GM10847 (cell line): ENCODE measurements around the gene GDI2.
A peak's percentile ranks its signal among the peaks of the same experiment; 100 is the strongest.

Experiments used
- POLR2A ChIP-seq: IDR thresholded peaks from 2 replicates; pipeline ENCODE4 v1.6.1; 2011; ENCODE audit not compliant: insufficient read length; ENCODE audit errors: extremely low read depth

Gene GDI2

DNA sequence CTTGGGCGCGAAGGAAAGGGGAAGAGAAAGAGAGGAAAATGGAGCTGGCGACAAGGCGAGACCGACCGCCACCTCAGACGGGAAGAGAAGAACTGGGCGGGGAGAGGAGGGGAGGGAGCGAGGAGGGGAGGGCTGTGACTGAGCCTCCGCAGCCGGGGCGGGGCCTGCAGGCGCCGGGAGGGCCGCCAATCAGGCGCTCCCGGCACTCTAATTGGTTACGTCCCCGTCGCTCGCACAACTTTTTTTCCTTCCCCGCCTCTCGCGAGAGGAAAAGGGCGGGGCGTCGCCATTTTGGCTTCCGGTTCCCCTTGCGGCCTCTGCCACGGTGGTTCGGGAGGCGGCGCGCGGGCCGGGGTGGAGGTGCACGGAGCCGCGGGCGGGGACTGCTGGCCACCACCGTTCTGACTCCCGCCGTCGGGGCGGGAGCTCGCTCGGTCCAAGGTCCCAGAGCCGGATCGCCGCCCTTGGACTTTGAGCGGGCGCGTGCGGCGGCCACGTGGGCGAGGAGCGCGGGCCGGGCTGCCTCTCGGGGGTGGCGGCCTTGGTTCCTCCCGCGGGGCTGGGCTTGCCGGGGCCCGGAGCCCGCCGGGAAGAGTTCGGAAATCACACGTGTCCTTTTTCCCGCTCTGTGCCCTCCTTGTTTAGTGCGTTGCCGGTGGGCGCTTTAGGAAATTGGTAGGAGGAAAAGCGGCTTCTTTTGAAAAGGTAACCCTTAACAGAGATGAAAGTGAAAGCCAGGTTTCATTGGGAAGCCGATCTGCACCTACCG lies at the start of gene GDI2:
TSS of gene GDI2 (minus strand) at position 94 of the 769 bp plus-strand sequence. CDS start 176 bp downstream, outside the sequence.
- peak; percentile 85 for TF ChIP-seq POLR2A

DNA sequence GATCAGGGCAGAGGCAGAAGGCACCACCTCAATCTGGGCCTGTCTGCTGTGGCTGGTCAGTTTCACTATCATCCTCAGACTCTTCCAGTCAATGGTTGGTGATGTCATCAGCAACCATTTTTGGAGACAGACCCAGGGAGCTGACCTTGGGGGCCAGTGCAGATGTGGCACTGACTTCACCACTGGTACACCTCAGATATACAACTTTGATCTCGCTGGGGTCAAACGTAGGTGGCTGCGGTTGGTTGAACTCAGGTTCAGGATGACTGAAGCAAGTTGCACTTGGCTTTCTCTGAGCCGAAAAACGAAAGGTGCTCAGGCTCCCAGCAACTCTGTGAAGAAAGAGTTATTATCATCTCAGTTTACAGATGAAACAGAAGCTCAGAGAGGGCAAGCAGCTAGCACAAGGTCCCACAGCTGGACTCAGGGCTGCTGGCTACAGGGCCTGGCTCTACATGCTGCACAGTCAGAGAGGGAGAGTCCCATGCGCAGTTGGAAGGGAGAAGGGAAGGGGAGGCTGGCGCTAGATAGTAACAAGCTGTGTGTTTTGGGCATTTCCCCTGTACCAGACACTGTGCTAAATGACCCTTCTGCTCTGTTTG lies 49.2 kb upstream of the GDI2 start:
- no peak for TF ChIP-seq POLR2A

DNA sequence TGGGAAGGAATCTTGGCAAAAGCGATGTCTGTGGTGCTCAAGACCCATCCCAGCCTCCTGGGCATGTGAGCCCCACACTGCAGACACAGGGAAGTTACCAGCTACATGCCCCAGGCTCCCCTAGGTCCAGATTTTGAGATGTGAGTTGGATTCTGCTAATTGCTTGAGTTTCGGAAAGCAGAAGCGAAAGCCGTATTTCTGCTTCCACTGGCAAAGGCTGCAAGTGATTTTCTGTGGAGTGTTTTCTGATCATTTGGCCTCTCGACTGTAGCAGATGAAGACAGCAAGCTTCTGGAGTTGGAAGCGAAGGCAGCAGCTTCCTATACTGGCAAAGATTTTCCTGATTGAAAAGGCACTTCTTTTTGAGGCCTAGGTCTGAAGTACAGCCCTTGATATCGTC lies 46.8 kb upstream of the GDI2 start:
- TF ChIP-seq POLR2A: no peak

DNA sequence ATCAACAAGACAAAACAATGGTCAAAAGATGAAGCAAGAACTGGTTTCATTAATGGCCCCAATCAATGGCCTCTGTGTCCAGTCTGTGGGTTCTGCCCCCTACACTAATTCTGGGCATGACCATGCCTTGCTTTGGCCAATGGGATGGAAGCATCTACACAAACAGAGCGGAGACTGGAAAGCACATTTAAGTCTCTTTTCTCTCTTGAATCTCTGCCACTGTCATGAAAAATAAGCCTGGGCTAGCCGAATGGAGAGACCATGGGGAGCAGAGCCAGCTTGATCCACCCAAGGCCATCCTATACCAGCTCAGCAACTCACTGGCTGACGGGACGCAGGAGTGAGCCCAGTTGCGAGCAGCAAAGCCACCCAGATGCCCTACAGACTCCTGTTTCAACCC lies 45.6 kb upstream of the GDI2 start:
- no peak for TF ChIP-seq POLR2A

DNA sequence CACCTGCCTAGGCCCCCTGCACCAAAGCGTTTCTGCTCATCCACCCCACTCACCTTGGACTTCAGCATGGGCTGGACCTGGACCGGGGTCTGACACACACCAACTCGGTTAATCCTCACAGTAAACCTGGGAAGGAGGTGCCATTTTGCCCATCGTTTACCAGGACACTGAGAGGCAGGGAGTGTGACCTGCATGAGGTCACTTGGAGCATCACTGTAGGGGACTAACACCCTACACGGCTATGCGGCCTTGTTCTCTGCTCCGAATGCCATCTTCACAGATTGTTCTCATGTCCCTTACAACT lies 43.4 kb upstream of the GDI2 start:
- no peak for TF ChIP-seq POLR2A

DNA sequence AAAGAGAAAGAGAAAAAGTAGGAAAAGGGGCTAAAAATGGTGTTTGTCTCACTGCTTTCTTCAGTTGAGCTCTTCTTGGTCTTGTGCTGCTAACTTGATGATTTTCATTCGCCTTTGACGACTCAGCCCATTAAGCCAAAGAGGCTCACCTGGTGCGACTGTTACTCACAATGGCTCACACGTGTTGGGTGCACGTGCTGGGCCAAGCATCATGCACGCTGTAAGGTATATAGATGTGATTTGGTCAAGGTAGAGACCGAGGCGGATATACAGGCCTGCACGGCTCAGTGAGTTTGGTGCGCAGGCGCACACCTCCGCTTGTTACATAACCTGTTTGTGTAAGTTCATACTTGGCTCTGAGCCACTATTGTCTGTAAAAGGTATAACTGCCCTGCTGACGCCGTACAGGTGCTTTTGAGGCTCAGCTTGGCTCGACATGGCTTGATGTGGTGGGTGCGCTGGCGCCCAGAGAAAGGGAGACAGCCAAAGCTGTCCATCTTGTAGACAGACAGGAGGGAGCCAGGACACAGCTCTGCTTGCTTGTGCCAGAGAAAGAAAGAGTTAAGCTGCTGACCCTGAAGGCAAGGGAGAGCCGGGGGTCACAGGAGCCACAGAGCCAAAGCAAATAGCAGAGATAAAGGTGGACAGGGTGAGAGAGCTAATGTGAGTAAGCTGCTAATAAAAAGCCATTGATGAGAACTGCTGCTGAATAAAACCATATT lies 42.9 kb upstream of the GDI2 start:
- no peak for TF ChIP-seq POLR2A

DNA sequence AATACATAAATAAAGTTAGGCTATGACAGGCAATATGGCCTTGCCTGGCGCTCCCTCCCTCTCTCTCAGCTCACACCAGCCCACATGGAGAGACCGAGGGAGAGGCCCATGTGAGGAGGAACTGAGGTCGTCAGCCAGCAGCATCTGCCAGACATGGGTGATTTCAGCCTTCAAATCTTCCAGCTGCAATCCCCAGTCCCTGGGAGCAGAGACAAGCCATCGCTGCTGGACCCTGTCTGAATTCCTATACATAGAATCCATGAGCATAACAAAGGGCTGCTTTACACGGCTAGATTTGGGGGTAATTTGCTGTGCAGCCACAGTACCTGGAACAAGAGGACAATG lies 40.9 kb upstream of the GDI2 start:
- TF ChIP-seq POLR2A: no peak

DNA sequence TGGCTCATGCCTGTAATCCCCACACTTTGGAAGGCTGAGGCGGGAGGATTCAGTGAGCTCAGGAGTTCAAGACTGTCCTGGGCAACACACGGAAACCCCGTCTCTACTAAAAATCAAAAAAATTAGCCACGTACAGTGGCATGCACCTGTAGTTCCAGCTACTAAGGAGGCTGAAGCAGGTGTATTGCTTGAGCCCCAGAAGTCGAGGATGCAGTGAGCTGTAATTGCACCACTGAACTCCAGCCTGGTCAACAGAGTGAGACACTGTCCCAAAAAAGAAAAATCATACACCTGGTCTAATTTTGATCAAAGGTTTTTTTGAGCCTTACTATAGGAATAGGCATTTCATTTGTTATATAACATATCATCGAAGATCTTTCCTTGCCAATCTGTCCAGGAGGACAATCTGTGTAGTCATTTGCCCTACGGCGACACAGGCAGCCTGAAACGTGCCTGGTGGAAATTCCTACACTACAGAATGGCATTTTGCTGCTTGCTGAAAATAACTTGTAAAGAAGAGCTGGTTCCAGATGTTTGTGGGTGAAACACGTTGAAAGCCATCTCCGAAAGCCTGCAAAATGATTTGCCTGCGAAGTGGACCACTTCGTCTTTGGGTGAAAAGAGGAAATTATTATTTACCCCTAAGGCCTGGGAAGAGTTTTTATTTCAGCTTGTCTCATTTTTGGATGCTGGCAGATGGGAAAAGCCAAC lies 31.3 kb upstream of the GDI2 start:
- no peak for TF ChIP-seq POLR2A

DNA sequence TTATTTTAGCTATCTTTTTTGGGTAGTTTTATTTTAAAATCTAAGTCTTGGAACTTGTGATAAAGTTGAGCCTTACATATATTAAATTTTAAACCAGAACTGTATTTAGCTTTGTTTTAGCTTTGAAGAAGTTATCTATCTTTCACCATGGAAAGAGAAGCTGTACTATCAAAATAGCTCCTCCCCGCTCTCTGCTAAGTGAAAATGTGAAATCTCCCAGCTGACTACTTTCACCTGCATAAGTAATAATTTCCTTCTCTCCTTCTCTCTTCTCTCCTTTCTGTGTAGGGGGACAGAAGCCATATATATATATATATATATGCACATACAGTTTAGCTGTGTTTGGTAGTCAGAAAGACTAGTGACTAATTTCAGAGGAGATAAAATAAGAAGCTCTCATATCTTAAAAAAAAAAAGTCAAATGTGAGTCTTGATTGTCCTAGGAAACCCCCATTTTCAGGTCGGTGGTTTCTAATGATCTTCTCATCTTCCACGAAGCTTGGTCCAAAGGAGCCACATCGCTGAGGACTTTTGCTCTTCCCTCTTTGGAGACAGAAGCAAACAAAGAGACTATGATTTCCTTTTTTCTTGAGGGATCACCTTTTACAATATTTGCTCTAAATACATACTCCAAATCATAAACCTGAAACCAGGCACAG lies 30.6 kb upstream of the GDI2 start:
- TF ChIP-seq POLR2A: no peak

DNA sequence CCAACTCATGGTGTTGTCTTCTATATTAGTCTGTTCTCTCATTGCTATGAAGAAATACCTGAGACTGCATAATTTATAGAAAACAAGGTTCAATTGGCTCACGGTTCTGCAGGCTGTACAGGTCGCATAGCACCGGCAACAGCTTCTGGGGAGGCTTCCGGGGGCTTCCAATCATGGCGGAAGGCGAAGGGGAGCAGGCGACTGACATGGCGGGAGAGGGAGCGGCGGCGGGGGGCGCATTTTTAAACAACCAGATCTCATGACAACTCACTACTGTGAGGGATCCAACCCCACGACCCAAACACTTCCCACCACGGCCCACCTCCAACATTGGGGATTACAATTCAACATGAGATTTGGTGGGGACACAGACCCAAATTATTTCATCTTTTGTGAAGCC lies 28.7 kb upstream of the GDI2 start:
- TF ChIP-seq POLR2A: no peak

DNA sequence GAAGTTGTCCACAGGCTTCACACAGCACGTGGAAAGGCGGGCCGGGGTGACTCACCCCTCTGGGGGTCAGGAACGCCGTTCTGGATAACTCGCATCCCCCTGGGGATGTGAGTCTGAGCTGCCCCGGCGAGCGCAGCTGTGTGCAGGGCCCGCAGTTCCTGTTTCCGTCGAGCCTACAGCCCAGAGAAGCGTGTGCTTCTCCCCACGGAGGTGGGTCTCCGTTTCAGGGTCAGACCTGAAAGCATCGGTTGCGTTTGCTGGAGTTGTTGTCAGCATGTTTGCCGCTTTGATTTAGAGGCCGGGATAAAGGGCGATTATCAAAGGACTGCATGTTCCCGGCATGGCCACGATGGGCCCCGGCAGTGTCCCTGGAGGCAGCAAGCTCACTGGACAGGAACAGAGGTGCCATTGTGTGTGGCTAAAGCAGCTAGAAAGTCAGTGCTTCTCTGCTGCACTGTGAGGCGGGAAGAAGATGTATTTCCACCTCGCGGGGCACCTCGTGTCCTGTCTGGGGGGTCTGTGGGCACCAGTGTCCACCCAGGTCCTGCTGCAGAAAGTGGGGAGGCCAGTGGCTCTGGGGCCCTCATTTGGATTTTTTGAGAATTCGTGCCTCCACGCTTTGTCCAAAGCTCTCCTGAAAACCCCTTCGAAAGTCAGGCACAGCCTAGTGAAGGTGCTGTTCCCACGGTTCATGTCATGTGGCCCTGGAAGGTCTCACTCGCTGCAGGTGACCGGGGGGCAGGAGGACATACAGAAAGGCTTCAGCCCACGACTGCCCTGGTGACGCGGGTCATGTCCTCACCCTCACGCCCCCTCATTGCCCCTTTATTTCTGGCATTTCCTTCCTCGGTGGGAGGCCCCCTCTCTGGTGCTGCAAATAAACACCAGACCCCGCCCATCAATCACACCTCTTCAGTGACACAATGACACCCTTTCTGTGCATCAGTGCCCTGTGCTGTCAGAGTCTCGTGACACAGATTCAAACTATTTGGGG lies 27.4 kb upstream of the GDI2 start:
- TF ChIP-seq POLR2A: peak; percentile 58

DNA sequence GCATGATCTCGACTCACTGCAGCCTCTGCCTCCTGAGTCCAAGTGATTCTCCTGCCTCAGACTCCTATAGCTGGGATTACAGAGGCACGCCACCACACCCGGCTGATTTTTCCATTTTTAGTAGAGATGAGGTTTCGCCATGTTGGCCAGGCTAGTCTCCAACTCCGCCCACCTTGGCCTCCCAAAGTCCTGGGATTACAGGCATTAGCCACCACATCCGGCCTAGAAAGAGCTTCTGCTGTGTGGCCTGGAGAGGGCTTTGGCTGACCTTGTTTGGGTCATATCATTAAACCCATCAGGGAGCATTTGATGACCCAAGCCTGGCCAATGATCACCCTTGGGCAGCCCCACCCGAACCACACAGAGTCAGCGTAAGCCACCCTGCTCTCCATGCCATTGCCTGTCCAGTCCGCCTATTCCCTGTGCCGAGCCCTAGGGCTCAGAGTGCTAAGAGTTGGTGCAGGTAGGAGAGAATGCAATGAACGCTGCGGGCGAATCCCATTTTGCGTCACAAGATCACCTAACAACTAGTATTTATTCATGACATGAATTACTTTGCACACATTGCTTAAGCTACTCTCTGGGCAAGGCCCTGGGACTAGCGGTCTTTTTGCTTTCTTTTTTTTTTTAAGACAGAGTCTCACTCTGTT lies 22.3 kb upstream of the GDI2 start:
- TF ChIP-seq POLR2A: no peak

DNA sequence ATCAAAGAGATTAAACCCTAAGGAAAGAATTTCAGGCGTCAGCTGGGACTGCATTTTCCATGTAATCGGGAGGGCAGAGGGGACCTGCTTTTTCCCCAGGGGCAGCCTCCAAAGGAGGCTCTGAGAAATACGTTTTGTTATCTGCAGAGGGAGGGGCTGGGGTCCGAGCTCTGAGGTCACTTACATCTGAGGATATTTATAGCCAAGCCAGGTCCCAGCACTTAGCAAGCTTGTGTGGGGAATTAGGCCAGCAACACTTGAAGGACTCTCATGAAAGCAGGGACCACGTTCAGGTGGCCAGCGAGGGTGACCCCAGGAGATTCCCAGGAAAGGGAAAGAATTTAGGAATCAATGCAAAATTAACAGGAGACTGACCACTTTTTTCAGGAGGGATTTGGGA lies 20.6 kb upstream of the GDI2 start:
- no peak for TF ChIP-seq POLR2A

DNA sequence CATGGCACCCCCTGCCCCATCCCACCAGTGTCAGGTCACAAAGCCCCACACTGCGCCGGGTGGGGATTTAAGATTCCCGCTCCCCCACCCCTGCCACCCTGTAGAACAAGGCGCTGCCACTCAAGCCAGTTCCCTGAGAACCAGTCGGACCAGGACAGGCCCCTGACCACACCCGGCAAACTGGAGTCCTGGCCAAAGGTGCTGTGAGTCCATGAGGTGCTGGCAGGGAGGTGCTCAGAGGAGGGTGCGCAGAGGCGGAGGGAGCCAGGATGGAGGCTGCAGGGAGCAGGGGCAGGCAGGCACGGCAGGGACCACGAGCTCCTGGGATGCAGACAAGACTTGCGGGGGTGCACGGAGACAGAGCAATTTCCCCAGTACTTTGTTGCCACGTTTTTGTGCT lies 19.7 kb upstream of the GDI2 start:
- no peak for TF ChIP-seq POLR2A
